ENCODE measurements around the gene PRMT7. TPM values are rescaled to one million over a fixed set of nuclear protein-coding genes. Genes with fewer than 3 reads are reported as not detected.

Gene PRMT7
- total RNA-seq, 2 donors from 2014 or later = 55.2 to 59.4 TPM

GRCh38 chr16:68275611-68276191, 35.1 kb upstream of the PRMT7 start:
- peak; percentile 83 for ATAC-seq
- no peaks in the 10 kb centered on the region for H3K9me3 ChIP-seq (ENCODE audit: control insufficient read depth, low read length, poor library complexity, severe bottlenecking)
- Mint-ChIP-seq H3K4me1 (peaks cover 40% of the 10 kb centered on the region), H3K27me3 (no peaks in the 10 kb centered on the region), H3K27ac (peak overlapping the region; percentile 95), H3K4me3 (peak overlapping the region; percentile 79), H3K36me3 (ENCODE audit: low read depth) (peaks cover 5% of the 10 kb centered on the region)
- DNase-seq = peak in 2 of 3 donors; percentile 35 to 45

GRCh38 chr16:68276223-68276622, 34.6 kb upstream of the PRMT7 start:
- peaks cover 3% of the 10 kb centered on the region for H3K36me3 Mint-ChIP-seq (ENCODE audit: low read depth)
- no peaks in the 10 kb centered on the region for H3K9me3 ChIP-seq (ENCODE audit: control insufficient read depth, low read length, poor library complexity, severe bottlenecking)
- no peaks in the 10 kb centered on the region for H3K27me3 Mint-ChIP-seq
- ATAC-seq (no peak), DNase-seq (no peak)
- peak overlapping the region; percentile 79 for H3K4me3 Mint-ChIP-seq
- peaks cover 42% of the 10 kb centered on the region for H3K4me1 Mint-ChIP-seq
- peak overlapping the region; percentile 95 for H3K27ac Mint-ChIP-seq

- no peaks in the 10 kb centered on the region for H3K27me3 Mint-ChIP-seq
- H3K4me3 Mint-ChIP-seq = no peak overlapping the region
- H3K36me3 Mint-ChIP-seq (ENCODE audit: low read depth) = peaks cover 8% of the 10 kb centered on the region
- peaks cover 57% of the 10 kb centered on the region for H3K4me1 Mint-ChIP-seq
- no peak for DNase-seq
- H3K9me3 ChIP-seq (ENCODE audit: control insufficient read depth, low read length, poor library complexity, severe bottlenecking) = no peaks in the 10 kb centered on the region
- H3K27ac Mint-ChIP-seq = peak overlapping the region; percentile 93
- ATAC-seq = no peak
Measured at GRCh38 chr16:68279726-68280558, 30.9 kb upstream of the PRMT7 start.

GRCh38 chr16:68281368-68282063, 29.3 kb upstream of the PRMT7 start:
- Mint-ChIP-seq H3K27ac (peak overlapping the region; percentile 93), H3K27me3 (no peaks in the 10 kb centered on the region), H3K36me3 (ENCODE audit: low read depth) (peaks cover 12% of the 10 kb centered on the region), H3K4me1 (peaks cover 60% of the 10 kb centered on the region), H3K4me3 (peak overlapping the region; percentile 77)
- DNase-seq (no peak), ATAC-seq (peak; percentile 61)
- no peaks in the 10 kb centered on the region for H3K9me3 ChIP-seq (ENCODE audit: control insufficient read depth, low read length, poor library complexity, severe bottlenecking)

- DNase-seq (no peak), ATAC-seq (no peak)
- H3K27ac Mint-ChIP-seq = peak overlapping the region; percentile 93
- no peaks in the 10 kb centered on the region for H3K9me3 ChIP-seq (ENCODE audit: control insufficient read depth, low read length, poor library complexity, severe bottlenecking)
- peaks cover 12% of the 10 kb centered on the region for H3K36me3 Mint-ChIP-seq (ENCODE audit: low read depth)
- H3K4me1 Mint-ChIP-seq = peaks cover 63% of the 10 kb centered on the region
- H3K27me3 Mint-ChIP-seq = no peaks in the 10 kb centered on the region
- H3K4me3 Mint-ChIP-seq = peak overlapping the region; percentile 77
Measured at GRCh38 chr16:68282064-68282452, 28.8 kb upstream of the PRMT7 start.

GRCh38 chr16:68283346-68283745, 27.5 kb upstream of the PRMT7 start:
- no peak for DNase-seq
- Mint-ChIP-seq H3K27ac (peak overlapping the region; percentile 93), H3K4me1 (peaks cover 74% of the 10 kb centered on the region), H3K4me3 (peak overlapping the region; percentile 92), H3K27me3 (no peaks in the 10 kb centered on the region), H3K36me3 (ENCODE audit: low read depth) (peaks cover 14% of the 10 kb centered on the region)
- no peaks in the 10 kb centered on the region for H3K9me3 ChIP-seq (ENCODE audit: control insufficient read depth, low read length, poor library complexity, severe bottlenecking)
- no peak for ATAC-seq

GRCh38 chr16:68283801-68284598, 26.8 kb upstream of the PRMT7 start:
- no peak for ATAC-seq
- peaks cover 74% of the 10 kb centered on the region for H3K4me1 Mint-ChIP-seq
- H3K36me3 Mint-ChIP-seq (ENCODE audit: low read depth) = peaks cover 14% of the 10 kb centered on the region
- H3K9me3 ChIP-seq (ENCODE audit: control insufficient read depth, low read length, poor library complexity, severe bottlenecking) = no peaks in the 10 kb centered on the region
- peak overlapping the region; percentile 92 for H3K4me3 Mint-ChIP-seq
- DNase-seq = no peak
- H3K27me3 Mint-ChIP-seq = no peaks in the 10 kb centered on the region
- peak overlapping the region; percentile 93 for H3K27ac Mint-ChIP-seq

GRCh38 chr16:68284847-68285246, 26.0 kb upstream of the PRMT7 start:
- peak overlapping the region; percentile 92 for H3K4me3 Mint-ChIP-seq
- DNase-seq (no peak), ATAC-seq (peak; percentile 6)
- peaks cover 78% of the 10 kb centered on the region for H3K4me1 Mint-ChIP-seq
- peak overlapping the region; percentile 93 for H3K27ac Mint-ChIP-seq
- peaks cover 16% of the 10 kb centered on the region for H3K36me3 Mint-ChIP-seq (ENCODE audit: low read depth)
- no peaks in the 10 kb centered on the region for H3K27me3 Mint-ChIP-seq
- no peaks in the 10 kb centered on the region for H3K9me3 ChIP-seq (ENCODE audit: control insufficient read depth, low read length, poor library complexity, severe bottlenecking)

GRCh38 chr16:68285683-68286082, 25.1 kb upstream of the PRMT7 start:
- H3K27ac Mint-ChIP-seq = peak overlapping the region; percentile 93
- no peaks in the 10 kb centered on the region for H3K9me3 ChIP-seq (ENCODE audit: control insufficient read depth, low read length, poor library complexity, severe bottlenecking)
- peak overlapping the region; percentile 94 for H3K4me3 Mint-ChIP-seq
- DNase-seq (no peak), ATAC-seq (no peak)
- H3K4me1 Mint-ChIP-seq = peaks cover 83% of the 10 kb centered on the region
- H3K27me3 Mint-ChIP-seq = no peaks in the 10 kb centered on the region
- peaks cover 19% of the 10 kb centered on the region for H3K36me3 Mint-ChIP-seq (ENCODE audit: low read depth)

GRCh38 chr16:68286153-68287074, 24.4 kb upstream of the PRMT7 start:
- Mint-ChIP-seq H3K27me3 (no peaks in the 10 kb centered on the region), H3K27ac (peak overlapping the region; percentile 93), H3K4me1 (peaks cover 82% of the 10 kb centered on the region), H3K4me3 (peak overlapping the region; percentile 94), H3K36me3 (ENCODE audit: low read depth) (peaks cover 21% of the 10 kb centered on the region)
- ATAC-seq = peak; percentile 52
- H3K9me3 ChIP-seq (ENCODE audit: control insufficient read depth, low read length, poor library complexity, severe bottlenecking) = no peaks in the 10 kb centered on the region
- no peak for DNase-seq

- peak overlapping the region; percentile 93 for H3K27ac Mint-ChIP-seq
- H3K27me3 Mint-ChIP-seq = no peaks in the 10 kb centered on the region
- peak overlapping the region; percentile 94 for H3K4me3 Mint-ChIP-seq
- H3K4me1 Mint-ChIP-seq = peaks cover 81% of the 10 kb centered on the region
- peak; percentile 72 for ATAC-seq
- no peaks in the 10 kb centered on the region for H3K9me3 ChIP-seq (ENCODE audit: control insufficient read depth, low read length, poor library complexity, severe bottlenecking)
- H3K36me3 Mint-ChIP-seq (ENCODE audit: low read depth) = peaks cover 19% of the 10 kb centered on the region
- DNase-seq = peak; percentile 16 to 37 (median 37)
Measured at GRCh38 chr16:68287276-68288251, 23.3 kb upstream of the PRMT7 start.
